HG03354 (cell line): ENCODE measurements around the gene PIP5KL1.
A peak's percentile ranks its signal among the peaks of the same experiment; 100 is the strongest.

Experiments
- ATAC-seq: cut with Tn5 transposase; IDR thresholded peaks from one replicate; pipeline ENCODE4 v1.9.1; 2021; ENCODE audit warnings: mild to moderate bottlenecking; ENCODE audit not compliant: unreplicated experiment, poor library complexity, severe bottlenecking

Gene PIP5KL1

GRCh38 chr9:127930231-127931091 lies at the start of gene PIP5KL1:
TSS of gene PIP5KL1 (minus strand) at chr9:127930777. CDS start at chr9:127930752, 25 bp downstream.
- ATAC-seq, result peak; percentile 79

- ATAC-seq, result peak; percentile 31
Observed at GRCh38 chr9:127980060-127980705, 49.6 kb upstream of the PIP5KL1 start.

- no peak for ATAC-seq
Observed at GRCh38 chr9:127979333-127980059, 48.9 kb upstream of the PIP5KL1 start.

- ATAC-seq, result no peak
Observed at GRCh38 chr9:127979015-127979332, 48.4 kb upstream of the PIP5KL1 start.

- no peak for ATAC-seq
Observed at GRCh38 chr9:127977884-127978647, 47.5 kb upstream of the PIP5KL1 start.

- no peak for ATAC-seq
Observed at GRCh38 chr9:127977009-127977883, 46.7 kb upstream of the PIP5KL1 start.

- ATAC-seq, result no peak
Observed at GRCh38 chr9:127976498-127976897, 45.9 kb upstream of the PIP5KL1 start.

GRCh38 chr9:127975376-127976315 lies 45.1 kb upstream of the PIP5KL1 start:
- ATAC-seq, result no peak

GRCh38 chr9:127974769-127975261 lies 44.2 kb upstream of the PIP5KL1 start:
- no peak for ATAC-seq

GRCh38 chr9:127974001-127974768 lies 43.6 kb upstream of the PIP5KL1 start:
- no peak for ATAC-seq

GRCh38 chr9:127973169-127974000 lies 42.8 kb upstream of the PIP5KL1 start:
- no peak for ATAC-seq

- no peak for ATAC-seq
Observed at GRCh38 chr9:127972236-127972871, 41.8 kb upstream of the PIP5KL1 start.

GRCh38 chr9:127971357-127972235 lies 41.0 kb upstream of the PIP5KL1 start:
- no peak for ATAC-seq

- peak; percentile 84 for ATAC-seq
Observed at GRCh38 chr9:127970401-127971313, 40.1 kb upstream of the PIP5KL1 start.
